Esophagus squamous epithelium (tissue), 4 donors: ENCODE results near the gene PDCD6IP.

Experiments used
- POLR2A ChIP-seq, 4 donors: fragments of 450-650 bp; IDR thresholded peaks; one replicate each; pipeline ENCODE4 v1.6.1; 2017; ENCODE audit warnings: antibody characterized with exemption in 4 of 4, mild to moderate bottlenecking in 4 of 4, moderate library complexity in 3 of 4
- TF ChIP-seq, protein P1 (sequence below), 6 experiments: fragments of 450-650 bp in 4 of 6; fragments of 200-600 bp in 2 of 6; sonication (generic) in 2 of 6; IDR thresholded peaks; one replicate each; pipeline ENCODE4 v1.5.1; 2016 to 2019; ENCODE audit warnings: antibody characterized with exemption in 6 of 6, mild to moderate bottlenecking in 4 of 6, moderate library complexity in 4 of 6

DNA sequence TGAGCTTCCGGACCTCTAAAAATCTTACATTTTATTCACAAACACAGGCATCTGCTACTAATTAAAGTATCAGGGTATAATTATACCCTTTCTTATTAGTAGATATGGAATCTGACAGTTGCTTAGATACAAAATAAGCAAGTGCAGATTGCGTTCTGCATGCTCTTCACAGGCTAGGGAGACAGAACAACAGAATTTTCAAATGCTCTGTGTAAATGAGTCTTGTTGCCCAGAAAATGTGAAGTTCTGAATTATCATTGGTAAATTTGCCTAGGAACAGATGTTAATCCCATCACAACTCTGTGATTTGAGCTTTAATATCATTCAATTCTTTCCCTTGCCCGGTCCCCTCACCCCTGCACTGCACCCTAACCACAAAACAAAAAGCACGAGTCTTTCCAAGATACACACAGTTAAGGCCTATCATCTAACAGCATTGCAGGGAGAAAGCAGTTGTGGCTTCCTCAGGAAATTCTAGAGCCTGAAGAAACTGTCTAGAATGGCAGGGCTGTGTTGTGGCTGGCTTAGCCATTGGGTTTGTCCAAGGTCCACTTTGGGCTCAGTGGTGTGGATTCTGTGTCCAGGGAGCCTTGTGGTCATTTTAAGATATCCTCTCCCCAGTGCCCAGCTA, 119.8 kb downstream of the PDCD6IP start:
- TF ChIP-seq, protein P1, sequence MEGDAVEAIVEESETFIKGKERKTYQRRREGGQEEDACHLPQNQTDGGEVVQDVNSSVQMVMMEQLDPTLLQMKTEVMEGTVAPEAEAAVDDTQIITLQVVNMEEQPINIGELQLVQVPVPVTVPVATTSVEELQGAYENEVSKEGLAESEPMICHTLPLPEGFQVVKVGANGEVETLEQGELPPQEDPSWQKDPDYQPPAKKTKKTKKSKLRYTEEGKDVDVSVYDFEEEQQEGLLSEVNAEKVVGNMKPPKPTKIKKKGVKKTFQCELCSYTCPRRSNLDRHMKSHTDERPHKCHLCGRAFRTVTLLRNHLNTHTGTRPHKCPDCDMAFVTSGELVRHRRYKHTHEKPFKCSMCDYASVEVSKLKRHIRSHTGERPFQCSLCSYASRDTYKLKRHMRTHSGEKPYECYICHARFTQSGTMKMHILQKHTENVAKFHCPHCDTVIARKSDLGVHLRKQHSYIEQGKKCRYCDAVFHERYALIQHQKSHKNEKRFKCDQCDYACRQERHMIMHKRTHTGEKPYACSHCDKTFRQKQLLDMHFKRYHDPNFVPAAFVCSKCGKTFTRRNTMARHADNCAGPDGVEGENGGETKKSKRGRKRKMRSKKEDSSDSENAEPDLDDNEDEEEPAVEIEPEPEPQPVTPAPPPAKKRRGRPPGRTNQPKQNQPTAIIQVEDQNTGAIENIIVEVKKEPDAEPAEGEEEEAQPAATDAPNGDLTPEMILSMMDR (IDR thresholded peaks at IDR 0.05) = no peak
- no peak for TF ChIP-seq POLR2A (IDR thresholded peaks at IDR 0.05)
